ENCODE measurements around the gene KCND1. TPM values are rescaled to one million over a fixed set of nuclear protein-coding genes. Genes with fewer than 3 reads are reported as not detected.

The KCND1 gene
- total RNA-seq, 1 donor from 2014 or later, result 10.4 TPM

GRCh38 chrX:48974574-48974973 is 2.9 kb upstream of the KCND1 start:
- Histone ChIP-seq H3K27me3 (no peaks in the 10 kb centered on the region), H3K9me3 (no peaks in the 10 kb centered on the region), H3K36me3 (peaks cover 12 to 15% of the 10 kb centered on the region in 2 donors), H3K4me1 (no peaks in the 10 kb centered on the region), H3K27ac (no peak overlapping the region), H3K4me3 (no peak overlapping the region)
- TF ChIP-seq CTCF (IDR thresholded peaks at IDR 0.05), result no peak
- intact Hi-C loops (cut with DNase I), result loop anchor here (10.0 kb wide), 1 partner anchor 130 kb away; no protein-coding TSS in a partner anchor
- DNase-seq (ENCODE audit: low spot score in 2 of 2), result no peak

GRCh38 chrX:48974033-48974432 is 2.4 kb upstream of the KCND1 start:
- Histone ChIP-seq H3K4me1 (no peaks in the 10 kb centered on the region), H3K27ac (no peak overlapping the region), H3K27me3 (no peaks in the 10 kb centered on the region), H3K4me3 (no peak overlapping the region), H3K36me3 (peaks cover 12 to 15% of the 10 kb centered on the region in 2 donors), H3K9me3 (no peaks in the 10 kb centered on the region)
- TF ChIP-seq CTCF (IDR thresholded peaks at IDR 0.05), result no peak
- no peak for DNase-seq (ENCODE audit: low spot score in 2 of 2)
- intact Hi-C loops (cut with DNase I), result loop anchor here (10.0 kb wide), 1 partner anchor 131 kb away; no protein-coding TSS in a partner anchor

- Histone ChIP-seq H3K9me3 (no peaks in the 10 kb centered on the region), H3K36me3 (peaks cover 8 to 12% of the 10 kb centered on the region in 2 donors), H3K27me3 (no peaks in the 10 kb centered on the region), H3K4me1 (no peaks in the 10 kb centered on the region), H3K27ac (peak overlapping the region; percentile 62 to 65), H3K4me3 (peak overlapping the region; percentile 43 to 67)
- intact Hi-C loops (cut with DNase I), result loop anchor here (10.0 kb wide), 1 partner anchor 132 kb away; no protein-coding TSS in a partner anchor
- peak; percentile 18 to 44 (median 25) for TF ChIP-seq CTCF (IDR thresholded peaks at IDR 0.05)
- DNase-seq (ENCODE audit: low spot score in 2 of 2), result peak in 1 of 2 donors; percentile 67
Observed at GRCh38 chrX:48972220-48973164, 848 bp upstream of the KCND1 start.

GRCh38 chrX:48969471-48969870 is 2.2 kb downstream of the KCND1 start:
- H3K9me3 ChIP-seq, result no peaks in the 10 kb centered on the region
- no peak for DNase-seq (ENCODE audit: low spot score in 2 of 2)
- no peak for TF ChIP-seq CTCF (IDR thresholded peaks at IDR 0.05)
- no peaks in the 10 kb centered on the region for H3K27me3 ChIP-seq
- no peak overlapping the region for H3K4me3 ChIP-seq
- intact Hi-C loops (cut with DNase I), result no loop called here
- no peak overlapping the region for H3K27ac ChIP-seq
- H3K4me1 ChIP-seq, result no peaks in the 10 kb centered on the region
- no peaks in the 10 kb centered on the region for H3K36me3 ChIP-seq

GRCh38 chrX:48968377-48968776 is 3.3 kb downstream of the KCND1 start:
- TF ChIP-seq CTCF (IDR thresholded peaks at IDR 0.05), result no peak
- no peaks in the 10 kb centered on the region for H3K4me1 ChIP-seq
- H3K27me3 ChIP-seq, result no peaks in the 10 kb centered on the region
- H3K27ac ChIP-seq, result no peak overlapping the region
- no peak for DNase-seq (ENCODE audit: low spot score in 2 of 2)
- intact Hi-C loops (cut with DNase I), result no loop called here
- no peak overlapping the region for H3K4me3 ChIP-seq
- no peaks in the 10 kb centered on the region for H3K36me3 ChIP-seq
- H3K9me3 ChIP-seq, result no peaks in the 10 kb centered on the region
